Stimulated activated CD4-positive, alpha-beta T cell treated with anti-CD3 and anti-CD28 coated beads, Interleukin-2, amount 100 ng/mL, for 4 hours (primary cell): Measurements from ENCODE around the gene ESRRG.
"Not testable (repeated sequence)": the region's sequence is repeated elsewhere in the genome, so short reads cannot be mapped to it uniquely, and the experiment has no call there.

Experiments
- DNase-seq: peaks from one replicate; pipeline ENCODE4 v3.0.0-alpha.2; 2020; ENCODE audit warnings: low read depth

Gene ESRRG

GRCh38 chr1:216704065-216704464 lies 19.2 kb downstream of the ESRRG start:
- DNase-seq: not testable (repeated sequence)

- no peak for DNase-seq
Measured at GRCh38 chr1:216702170-216702569, 21.1 kb downstream of the ESRRG start.

- no peak for DNase-seq
Measured at GRCh38 chr1:216700779-216701178, 22.4 kb downstream of the ESRRG start.

- DNase-seq: no peak
Measured at GRCh38 chr1:216691710-216692109, 31.5 kb downstream of the ESRRG start.

GRCh38 chr1:216690603-216691002 lies 32.6 kb downstream of the ESRRG start:
- no peak for DNase-seq

GRCh38 chr1:216688127-216688657 lies 35.0 kb downstream of the ESRRG start:
- no peak for DNase-seq

GRCh38 chr1:216686860-216687766 lies 36.1 kb downstream of the ESRRG start:
- no peak for DNase-seq

GRCh38 chr1:216682752-216683151 lies 40.5 kb downstream of the ESRRG start:
- DNase-seq: no peak

- no peak for DNase-seq
Measured at GRCh38 chr1:216679108-216679507, 44.1 kb downstream of the ESRRG start.

- no peak for DNase-seq
Measured at GRCh38 chr1:216670118-216670883, 52.9 kb downstream of the ESRRG start.

GRCh38 chr1:216666441-216666840 lies 56.8 kb downstream of the ESRRG start:
- no peak for DNase-seq

- no peak for DNase-seq
Measured at GRCh38 chr1:216665856-216666255, 57.4 kb downstream of the ESRRG start.

- no peak for DNase-seq
Measured at GRCh38 chr1:216665406-216665805, 57.8 kb downstream of the ESRRG start.

- DNase-seq: no peak
Measured at GRCh38 chr1:216662681-216663080, 60.5 kb downstream of the ESRRG start.

GRCh38 chr1:216660561-216660960 lies 62.7 kb downstream of the ESRRG start:
- no peak for DNase-seq

GRCh38 chr1:216653001-216653400 lies 70.2 kb downstream of the ESRRG start:
- DNase-seq: no peak

- DNase-seq: no peak
Measured at GRCh38 chr1:216651826-216652418, 71.3 kb downstream of the ESRRG start.

- no peak for DNase-seq
Measured at GRCh38 chr1:216643176-216643575, 80.1 kb downstream of the ESRRG start.

- DNase-seq: no peak
Measured at GRCh38 chr1:216641669-216642460, 81.4 kb downstream of the ESRRG start.

GRCh38 chr1:216640100-216640499 lies 83.1 kb downstream of the ESRRG start:
- no peak for DNase-seq

GRCh38 chr1:216632980-216633379 lies 90.2 kb downstream of the ESRRG start:
- DNase-seq: no peak

- no peak for DNase-seq
Measured at GRCh38 chr1:216630532-216630931, 92.7 kb downstream of the ESRRG start.
